ENCODE results near the gene SAMM50. TPM values are rescaled to one million over a fixed set of nuclear protein-coding genes. Genes with fewer than 3 reads are reported as not detected.

Gene SAMM50
- 10 to 100 TPM; 35.9 to 37.8 TPM for total RNA-seq

- Mint-ChIP-seq H3K9me3 (no peaks in the 10 kb centered on the region), H3K4me3 (peak within 1 kb of the TSS; percentile 88), H3K27ac (peak within 1 kb of the TSS; percentile 72), H3K4me1 (ENCODE audit: low read depth) (peaks cover 36% of the 10 kb centered on the region), H3K27me3 (ENCODE audit: low read depth) (no peaks in the 10 kb centered on the region), H3K36me3 (ENCODE audit: low read depth) (peaks cover 1% of the 10 kb centered on the region)
- peak; percentile 92 for DNase-seq
- intact Hi-C loops (cut with micrococcal nuclease): loop anchor here (2.0 kb wide), 1 partner anchor 32 kb away; the partner anchor contains the start of gene PNPLA3
- CTCF ChIA-PET: interaction anchor here (1.5 to 1.8 kb wide), 2 partner anchors 10 to 38 kb away, joined by 3 to 15 read pairs; no protein-coding TSS in a partner anchor
Measured at GRCh38 chr22:43955040-43955882, at the start of gene SAMM50. SAMM50 (plus strand) TSS chr22:43955442; CDS start chr22:43955578, 136 bp downstream.

- CTCF ChIA-PET: interaction anchor here (1.2 kb wide), 1 partner anchor 22 kb away, joined by 4 read pairs; no protein-coding TSS in a partner anchor
- H3K27me3 Mint-ChIP-seq (ENCODE audit: low read depth): peaks cover 4% of the 10 kb centered on the region
- no peak overlapping the region for H3K4me3 Mint-ChIP-seq
- H3K36me3 Mint-ChIP-seq (ENCODE audit: low read depth): no peaks in the 10 kb centered on the region
- H3K9me3 Mint-ChIP-seq: no peaks in the 10 kb centered on the region
- no peak for DNase-seq
- intact Hi-C loops (cut with micrococcal nuclease): no loop called here
- H3K4me1 Mint-ChIP-seq (ENCODE audit: low read depth): no peaks in the 10 kb centered on the region
- no peak overlapping the region for H3K27ac Mint-ChIP-seq
Measured at GRCh38 chr22:43905681-43906080, 49.6 kb upstream of the SAMM50 start.

- no peaks in the 10 kb centered on the region for H3K36me3 Mint-ChIP-seq (ENCODE audit: low read depth)
- CTCF ChIA-PET: no interaction called here
- no peaks in the 10 kb centered on the region for H3K4me1 Mint-ChIP-seq (ENCODE audit: low read depth)
- H3K4me3 Mint-ChIP-seq: no peak overlapping the region
- intact Hi-C loops (cut with micrococcal nuclease): no loop called here
- no peak for DNase-seq
- no peak overlapping the region for H3K27ac Mint-ChIP-seq
- no peaks in the 10 kb centered on the region for H3K9me3 Mint-ChIP-seq
- peaks cover 4% of the 10 kb centered on the region for H3K27me3 Mint-ChIP-seq (ENCODE audit: low read depth)
Measured at GRCh38 chr22:43909708-43910107, 45.5 kb upstream of the SAMM50 start.

- H3K27me3 Mint-ChIP-seq (ENCODE audit: low read depth): peaks cover 4% of the 10 kb centered on the region
- CTCF ChIA-PET: no interaction called here
- no peak overlapping the region for H3K27ac Mint-ChIP-seq
- no peak overlapping the region for H3K4me3 Mint-ChIP-seq
- H3K4me1 Mint-ChIP-seq (ENCODE audit: low read depth): no peaks in the 10 kb centered on the region
- intact Hi-C loops (cut with micrococcal nuclease): no loop called here
- H3K36me3 Mint-ChIP-seq (ENCODE audit: low read depth): no peaks in the 10 kb centered on the region
- H3K9me3 Mint-ChIP-seq: no peaks in the 10 kb centered on the region
- no peak for DNase-seq
Measured at GRCh38 chr22:43910178-43910695, 45.0 kb upstream of the SAMM50 start.

- no peak for DNase-seq
- no peak overlapping the region for H3K4me3 Mint-ChIP-seq
- no peaks in the 10 kb centered on the region for H3K9me3 Mint-ChIP-seq
- no peaks in the 10 kb centered on the region for H3K4me1 Mint-ChIP-seq (ENCODE audit: low read depth)
- CTCF ChIA-PET: no interaction called here
- H3K36me3 Mint-ChIP-seq (ENCODE audit: low read depth): no peaks in the 10 kb centered on the region
- intact Hi-C loops (cut with micrococcal nuclease): no loop called here
- no peak overlapping the region for H3K27ac Mint-ChIP-seq
- peaks cover 4% of the 10 kb centered on the region for H3K27me3 Mint-ChIP-seq (ENCODE audit: low read depth)
Measured at GRCh38 chr22:43911351-43911750, 43.9 kb upstream of the SAMM50 start.

GRCh38 chr22:43917521-43917920 lies 37.7 kb upstream of the SAMM50 start:
- H3K27ac Mint-ChIP-seq: no peak overlapping the region
- H3K4me3 Mint-ChIP-seq: no peak overlapping the region
- DNase-seq: no peak
- no peaks in the 10 kb centered on the region for H3K36me3 Mint-ChIP-seq (ENCODE audit: low read depth)
- intact Hi-C loops (cut with micrococcal nuclease): no loop called here
- H3K27me3 Mint-ChIP-seq (ENCODE audit: low read depth): peaks cover 12% of the 10 kb centered on the region
- no peaks in the 10 kb centered on the region for H3K4me1 Mint-ChIP-seq (ENCODE audit: low read depth)
- CTCF ChIA-PET: no interaction called here
- H3K9me3 Mint-ChIP-seq: no peaks in the 10 kb centered on the region

- Mint-ChIP-seq H3K4me1 (ENCODE audit: low read depth) (peaks cover 4% of the 10 kb centered on the region), H3K36me3 (ENCODE audit: low read depth) (no peaks in the 10 kb centered on the region), H3K9me3 (no peaks in the 10 kb centered on the region), H3K27ac (no peak overlapping the region), H3K27me3 (ENCODE audit: low read depth) (peaks cover 12% of the 10 kb centered on the region), H3K4me3 (no peak overlapping the region)
- intact Hi-C loops (cut with micrococcal nuclease): no loop called here
- DNase-seq: no peak
- CTCF ChIA-PET: interaction anchor here (0.7 kb wide), 1 partner anchor 27 kb away, joined by 3 read pairs; no protein-coding TSS in a partner anchor
Measured at GRCh38 chr22:43919106-43919973, 35.9 kb upstream of the SAMM50 start.

GRCh38 chr22:43921370-43921769 lies 33.9 kb upstream of the SAMM50 start:
- no peaks in the 10 kb centered on the region for H3K36me3 Mint-ChIP-seq (ENCODE audit: low read depth)
- CTCF ChIA-PET: interaction anchor here (1.3 kb wide), 2 partner anchors 36 to 38 kb away, joined by 3 to 5 read pairs; no protein-coding TSS in a partner anchor
- peaks cover 19% of the 10 kb centered on the region for H3K27me3 Mint-ChIP-seq (ENCODE audit: low read depth)
- H3K4me3 Mint-ChIP-seq: no peak overlapping the region
- H3K27ac Mint-ChIP-seq: no peak overlapping the region
- H3K4me1 Mint-ChIP-seq (ENCODE audit: low read depth): peaks cover 4% of the 10 kb centered on the region
- no peaks in the 10 kb centered on the region for H3K9me3 Mint-ChIP-seq
- DNase-seq: no peak
- intact Hi-C loops (cut with micrococcal nuclease): no loop called here

GRCh38 chr22:43922123-43922522 lies 33.1 kb upstream of the SAMM50 start:
- CTCF ChIA-PET: interaction anchor here (1.3 kb wide), 1 partner anchor 39 kb away, joined by 5 read pairs; no protein-coding TSS in a partner anchor
- no peaks in the 10 kb centered on the region for H3K36me3 Mint-ChIP-seq (ENCODE audit: low read depth)
- intact Hi-C loops (cut with micrococcal nuclease): loop anchor here (2.0 kb wide), 1 partner anchor 33 kb away; the partner anchor contains the start of gene SAMM50
- H3K4me1 Mint-ChIP-seq (ENCODE audit: low read depth): peaks cover 4% of the 10 kb centered on the region
- no peaks in the 10 kb centered on the region for H3K9me3 Mint-ChIP-seq
- no peak for DNase-seq
- peaks cover 17% of the 10 kb centered on the region for H3K27me3 Mint-ChIP-seq (ENCODE audit: low read depth)
- H3K4me3 Mint-ChIP-seq: no peak overlapping the region
- no peak overlapping the region for H3K27ac Mint-ChIP-seq

- peaks cover 9% of the 10 kb centered on the region for H3K27me3 Mint-ChIP-seq (ENCODE audit: low read depth)
- DNase-seq: peak; percentile 18
- H3K27ac Mint-ChIP-seq: no peak overlapping the region
- H3K9me3 Mint-ChIP-seq: no peaks in the 10 kb centered on the region
- no peaks in the 10 kb centered on the region for H3K36me3 Mint-ChIP-seq (ENCODE audit: low read depth)
- H3K4me3 Mint-ChIP-seq: peak overlapping the region; percentile 61
- CTCF ChIA-PET: interaction anchor here (0.9 kb wide), 1 partner anchor 18 kb away, joined by 3 read pairs; no protein-coding TSS in a partner anchor
- intact Hi-C loops (cut with micrococcal nuclease): loop anchor here (2.0 kb wide), 1 partner anchor 32 kb away; the partner anchor contains the start of gene SAMM50
- peaks cover 4% of the 10 kb centered on the region for H3K4me1 Mint-ChIP-seq (ENCODE audit: low read depth)
Measured at GRCh38 chr22:43923191-43923590, 32.1 kb upstream of the SAMM50 start.

GRCh38 chr22:43923631-43924464 lies 31.4 kb upstream of the SAMM50 start, which contains the start of gene PNPLA3:
PNPLA3 (plus strand) TSS chr22:43923805; CDS start chr22:43923912, 107 bp downstream.
- Mint-ChIP-seq H3K27me3 (ENCODE audit: low read depth) (peaks cover 9% of the 10 kb centered on the region), H3K4me1 (ENCODE audit: low read depth) (peaks cover 4% of the 10 kb centered on the region), H3K36me3 (ENCODE audit: low read depth) (no peaks in the 10 kb centered on the region), H3K4me3 (peak within 1 kb of the TSS; percentile 67), H3K27ac (no peak within 1 kb of the TSS), H3K9me3 (no peaks in the 10 kb centered on the region)
- DNase-seq: peak; percentile 83
- intact Hi-C loops (cut with micrococcal nuclease): loop anchor here (2.0 kb wide), 1 partner anchor 31 kb away; the partner anchor contains the start of gene SAMM50
- CTCF ChIA-PET: interaction anchor here (0.8 to 0.9 kb wide), 2 partner anchors 18 to 21 kb away, joined by 3 to 4 read pairs; no protein-coding TSS in a partner anchor

All from activated naive CD4-positive, alpha-beta T cell treated with anti-CD3 and anti-CD28 coated beads for 36 hours (primary cell).